A549 treated with Mapracorat at 1 μM for 4 hours (cell line): ENCODE data around the gene SPOP. TPM values are rescaled to one million over a fixed set of nuclear protein-coding genes. Genes with fewer than 3 reads are reported as not detected.

ENCODE experiments used
- total RNA-seq: library from RNA; stranded (reverse); fragments of 200-300 nt; extraction: Qiagen RNA extraction; gene quantifications from 5 replicates; pipeline ENCODE4 v1.2.3, GENCODE V29; 2022

SPOP gene
- total RNA-seq: 35.8 to 42.1 TPM (median 40.3 TPM) in 5 replicates

DNA sequence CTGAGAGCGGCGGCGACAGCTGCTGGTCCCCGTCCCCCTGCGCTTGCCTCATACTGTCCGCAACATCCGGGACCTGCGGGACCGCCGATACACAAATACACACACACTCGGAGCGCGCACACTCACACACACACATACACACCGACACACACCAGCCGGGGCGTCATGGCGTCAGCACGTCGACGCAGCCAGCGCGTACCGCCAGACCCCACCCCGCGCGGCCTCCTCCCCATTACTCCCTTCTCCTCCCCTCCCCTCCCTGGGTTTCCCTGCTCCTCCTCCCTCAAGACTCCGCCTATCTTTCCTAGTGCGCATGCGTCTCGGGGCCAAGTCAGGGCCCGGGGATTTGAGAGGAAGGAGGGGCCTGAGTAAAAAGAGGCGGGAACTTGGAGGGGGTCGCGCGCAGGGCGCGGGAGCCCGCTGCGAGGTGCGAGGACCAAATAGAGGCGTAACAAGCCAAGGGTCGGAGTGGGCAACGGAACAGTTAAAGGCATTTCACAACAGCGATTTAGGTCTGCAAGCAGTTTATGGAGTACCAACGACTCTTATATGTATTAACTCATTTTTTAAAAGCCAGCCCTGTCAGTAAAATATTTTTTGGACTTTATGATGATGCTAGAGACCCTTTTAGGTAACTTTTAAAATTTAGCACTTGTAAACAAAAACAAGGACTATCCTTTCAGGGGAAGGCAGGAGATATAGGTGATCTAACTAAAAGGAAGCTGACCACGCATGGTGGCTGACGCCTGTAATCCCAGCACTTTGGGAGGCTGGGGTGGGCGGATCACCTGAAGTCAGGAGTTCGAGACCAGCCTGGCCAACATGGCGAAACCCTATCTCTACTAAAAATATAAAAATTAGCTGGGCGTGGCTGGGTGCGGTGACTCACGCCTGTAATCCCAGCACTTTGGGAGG, at the start of gene SPOP:
TSS of gene SPOP (minus strand) at position 165 of the 915 bp plus-strand sequence. CDS start 55,287 bp downstream, outside the sequence.

DNA sequence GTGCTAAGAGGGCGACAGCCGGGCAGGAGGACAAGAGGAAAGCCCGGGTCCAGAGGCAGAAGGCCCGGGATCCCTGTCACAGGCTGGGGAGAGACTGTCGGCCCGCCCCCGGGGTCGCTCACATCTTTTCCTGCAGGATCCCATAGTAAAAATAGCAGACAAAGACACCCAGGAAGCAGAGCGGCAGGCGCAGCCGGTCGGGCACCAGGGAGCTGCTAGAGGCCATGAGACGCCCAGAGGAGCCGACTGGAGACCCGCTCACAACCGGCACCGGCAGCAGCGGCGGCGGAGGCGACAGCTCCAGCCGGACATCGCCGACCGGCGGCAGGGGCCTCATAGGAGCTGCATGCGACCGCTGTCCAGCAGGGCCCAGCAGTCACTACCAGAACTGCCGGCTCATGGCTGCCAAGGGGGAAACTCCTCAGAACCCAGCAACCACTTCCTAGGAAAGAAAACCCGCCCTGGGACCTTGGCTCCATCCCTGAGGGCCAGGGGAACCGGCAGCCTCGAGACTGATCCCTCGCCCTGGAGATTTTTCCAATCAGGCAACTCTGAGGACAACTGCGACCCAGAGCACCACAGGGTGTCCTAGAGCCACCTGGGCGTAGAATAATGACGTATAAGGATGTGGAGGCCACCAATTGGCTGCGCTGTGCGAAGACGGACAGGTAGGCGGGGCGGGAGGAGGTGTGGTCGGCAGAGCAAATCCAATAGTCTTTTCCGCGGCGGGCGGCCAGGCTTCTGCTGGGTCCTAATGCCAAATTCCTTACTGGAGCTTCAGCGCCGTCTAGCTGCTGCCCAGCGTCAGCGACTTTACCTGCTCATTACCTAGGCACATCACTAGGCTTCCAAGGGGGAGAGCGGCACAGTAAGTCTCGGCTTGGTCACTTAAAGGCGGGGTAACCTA, 30.0 kb upstream of the SPOP start, which contains the start of gene SLC35B1:
TSS of gene SLC35B1 (minus strand) at position 357 of the 907 bp plus-strand sequence. CDS start at position 226, 131 bp downstream.

DNA sequence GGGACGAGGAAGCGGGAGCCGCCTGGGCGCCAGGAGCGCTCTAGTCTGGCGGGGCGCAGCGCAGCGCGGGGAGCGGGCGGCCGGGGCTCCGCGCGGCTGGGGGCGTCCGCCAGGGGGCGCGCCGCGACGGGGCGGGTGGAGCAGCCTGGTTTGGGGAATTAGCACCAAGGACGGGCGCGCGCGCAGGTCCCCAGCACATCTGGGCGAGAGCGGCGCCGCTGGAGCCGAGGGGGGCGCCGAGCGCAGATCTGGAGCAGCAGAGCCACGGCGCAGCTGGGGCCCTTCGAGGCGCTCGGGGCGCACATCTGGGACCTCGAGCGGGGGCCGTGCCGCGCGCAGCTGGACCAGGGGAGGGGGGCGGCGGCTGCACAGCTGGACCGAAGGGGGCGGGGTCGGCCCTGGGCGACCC, 102.2 kb downstream of the SPOP start, which contains the start of gene NXPH3:
TSS of gene NXPH3 (plus strand) at position 193 of the 409 bp plus-strand sequence. CDS start 349 bp downstream, outside the sequence.

Other genes starting within 250 kb of the SPOP start
- 0.63 to 0.97 TPM (median 0.81 TPM) in 5 replicates for gene NGFR, start 182.8 kb downstream of the SPOP start, total RNA-seq
- 0.85 to 1.1 TPM (median 0.90 TPM) in 5 replicates for gene NXPH3, start 102.2 kb downstream of the SPOP start, total RNA-seq
- gene SLC35B1, start 29.9 kb upstream of the SPOP start, total RNA-seq: 86.6 to 99.9 TPM (median 92.7 TPM) in 5 replicates
- gene FAM117A, start 86.0 kb upstream of the SPOP start, total RNA-seq: 1.00 to 2.0 TPM (median 1.3 TPM) in 5 replicates
- gene KAT7, start 110.6 kb upstream of the SPOP start, total RNA-seq: 26.5 to 29.3 TPM (median 27.9 TPM) in 5 replicates
- gene TAC4, start 170.0 kb upstream of the SPOP start, total RNA-seq: not detected in 5 replicates